Activated naive CD8-positive, alpha-beta T cell (primary cell): Measurements from ENCODE around the gene HAUS8.

Experiments used
- H3K27ac Mint-ChIP-seq: one replicate; pipeline ENCODE4 v1.8.0; 2021; ENCODE audit warnings: mixed read lengths
- H3K27me3 Mint-ChIP-seq: one replicate; pipeline ENCODE4 v1.8.0; 2021; ENCODE audit warnings: mixed read lengths
- H3K36me3 Mint-ChIP-seq: one replicate; pipeline ENCODE4 v1.8.0; 2021; ENCODE audit warnings: mixed read lengths
- H3K4me1 Mint-ChIP-seq: one replicate; pipeline ENCODE4 v1.8.0; 2021; ENCODE audit warnings: low read depth, mixed read lengths
- H3K4me3 Mint-ChIP-seq: one replicate; pipeline ENCODE4 v1.8.0; 2021; ENCODE audit warnings: mild to moderate bottlenecking, mixed read lengths
- H3K9me3 Mint-ChIP-seq: one replicate; pipeline ENCODE4 v1.8.0; 2021; ENCODE audit warnings: low read depth, mixed read lengths

The HAUS8 gene, protein sequence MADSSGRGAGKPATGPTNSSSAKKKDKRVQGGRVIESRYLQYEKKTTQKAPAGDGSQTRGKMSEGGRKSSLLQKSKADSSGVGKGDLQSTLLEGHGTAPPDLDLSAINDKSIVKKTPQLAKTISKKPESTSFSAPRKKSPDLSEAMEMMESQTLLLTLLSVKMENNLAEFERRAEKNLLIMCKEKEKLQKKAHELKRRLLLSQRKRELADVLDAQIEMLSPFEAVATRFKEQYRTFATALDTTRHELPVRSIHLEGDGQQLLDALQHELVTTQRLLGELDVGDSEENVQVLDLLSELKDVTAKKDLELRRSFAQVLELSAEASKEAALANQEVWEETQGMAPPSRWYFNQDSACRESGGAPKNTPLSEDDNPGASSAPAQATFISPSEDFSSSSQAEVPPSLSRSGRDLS

DNA sequence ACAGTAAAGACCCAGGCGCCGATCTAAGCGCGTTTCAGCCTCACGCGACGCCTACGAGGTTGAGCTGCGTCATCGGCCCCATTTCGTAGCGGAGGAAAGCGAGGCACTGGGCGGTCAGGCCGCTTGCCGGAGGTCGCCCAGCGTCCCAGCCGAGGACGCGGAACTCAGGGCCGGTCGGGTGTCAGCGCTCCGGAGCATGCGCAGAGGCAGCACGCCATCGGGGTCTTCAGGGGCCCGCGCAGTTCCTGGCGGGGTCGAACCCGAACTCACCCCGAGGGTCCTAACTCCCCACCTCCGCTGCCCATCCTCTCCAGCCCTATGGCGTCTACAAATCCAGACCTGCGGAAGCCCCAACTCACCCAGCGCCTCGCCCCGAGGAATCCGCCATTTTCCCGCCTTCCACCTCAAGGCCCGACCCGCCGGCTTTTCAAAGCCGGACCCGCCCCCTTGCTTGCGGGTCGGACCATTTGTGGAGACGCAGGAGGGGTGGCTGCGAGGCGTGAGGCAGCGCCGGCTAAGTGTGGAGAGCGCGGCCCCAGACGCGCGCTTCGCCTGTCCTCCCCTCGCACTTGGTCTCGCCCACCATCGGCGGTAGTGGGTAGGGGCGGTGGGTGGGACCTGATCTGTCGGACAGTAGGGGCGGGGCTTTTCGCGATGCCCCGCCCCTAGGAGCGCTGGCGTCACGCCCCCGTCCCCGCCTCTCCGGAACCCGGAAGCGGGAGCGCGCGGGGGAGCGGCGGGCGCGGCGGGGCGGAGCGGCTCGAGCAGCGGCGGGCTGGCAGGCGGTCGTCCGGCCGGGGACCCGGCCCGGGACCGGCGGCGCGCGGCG lies at the start of gene HAUS8, which contains the start of gene MYO9B:
HAUS8 (minus strand) TSS at position 418 of the 829 bp plus-strand sequence; CDS start at position 388, 30 bp downstream.
MYO9B (plus strand) TSS at position 743 of the 829 bp plus-strand sequence. CDS start 25,941 bp downstream, outside the sequence.
- H3K9me3 Mint-ChIP-seq = no peaks in the 10 kb centered on the region
- no peaks in the 10 kb centered on the region for H3K27me3 Mint-ChIP-seq
- H3K4me3 Mint-ChIP-seq = peak within 1 kb of the TSS; percentile 100
- H3K4me1 Mint-ChIP-seq = peaks cover 53% of the 10 kb centered on the region
- no peaks in the 10 kb centered on the region for H3K36me3 Mint-ChIP-seq
- peak within 1 kb of the TSS; percentile 98 for H3K27ac Mint-ChIP-seq

DNA sequence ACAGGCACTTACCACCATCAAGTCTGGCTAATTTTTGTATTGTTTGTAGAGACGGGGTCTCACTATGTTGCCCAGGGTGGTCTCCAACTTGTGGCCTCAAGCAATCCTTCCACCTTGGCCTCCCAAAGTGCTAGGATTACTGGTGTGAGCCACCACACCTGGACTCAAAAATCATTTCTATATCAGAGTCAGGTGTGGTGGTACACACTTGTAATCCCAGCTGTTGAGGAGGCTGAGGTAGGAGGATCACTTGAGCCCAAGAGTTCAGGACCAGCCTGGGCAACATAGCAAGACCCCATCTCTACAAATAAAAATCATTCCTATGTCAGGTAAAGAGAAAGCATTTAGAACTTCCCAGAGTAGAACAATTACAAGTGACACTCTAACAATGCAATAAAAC lies 48.8 kb upstream of the HAUS8 start:
- no peaks in the 10 kb centered on the region for H3K9me3 Mint-ChIP-seq
- peaks cover 46% of the 10 kb centered on the region for H3K4me1 Mint-ChIP-seq
- peaks cover 2% of the 10 kb centered on the region for H3K36me3 Mint-ChIP-seq
- no peak overlapping the region for H3K4me3 Mint-ChIP-seq
- peak overlapping the region; percentile 98 for H3K27ac Mint-ChIP-seq
- H3K27me3 Mint-ChIP-seq = no peaks in the 10 kb centered on the region

DNA sequence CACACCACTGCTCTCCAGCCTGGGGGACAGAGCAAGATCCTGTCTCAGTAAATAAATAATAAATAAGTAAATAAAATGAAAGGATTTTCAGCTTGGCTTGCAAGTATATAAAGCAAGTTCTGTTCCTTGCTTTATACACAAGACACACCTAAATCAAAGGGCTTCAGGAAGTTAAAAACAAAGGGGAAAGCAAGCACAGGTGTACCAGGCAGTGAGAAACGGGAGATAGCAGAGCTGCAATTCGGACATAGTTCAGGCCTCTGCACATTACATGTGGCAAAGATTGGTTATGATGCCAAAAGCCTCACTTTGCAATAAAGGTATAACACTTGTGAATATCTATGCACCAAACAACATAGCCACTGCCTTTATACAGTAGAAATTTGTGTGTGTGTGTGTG lies 47.8 kb upstream of the HAUS8 start:
- no peak overlapping the region for H3K4me3 Mint-ChIP-seq
- H3K9me3 Mint-ChIP-seq = no peaks in the 10 kb centered on the region
- H3K36me3 Mint-ChIP-seq = peaks cover 2% of the 10 kb centered on the region
- no peak overlapping the region for H3K27ac Mint-ChIP-seq
- H3K27me3 Mint-ChIP-seq = no peaks in the 10 kb centered on the region
- H3K4me1 Mint-ChIP-seq = peaks cover 43% of the 10 kb centered on the region

DNA sequence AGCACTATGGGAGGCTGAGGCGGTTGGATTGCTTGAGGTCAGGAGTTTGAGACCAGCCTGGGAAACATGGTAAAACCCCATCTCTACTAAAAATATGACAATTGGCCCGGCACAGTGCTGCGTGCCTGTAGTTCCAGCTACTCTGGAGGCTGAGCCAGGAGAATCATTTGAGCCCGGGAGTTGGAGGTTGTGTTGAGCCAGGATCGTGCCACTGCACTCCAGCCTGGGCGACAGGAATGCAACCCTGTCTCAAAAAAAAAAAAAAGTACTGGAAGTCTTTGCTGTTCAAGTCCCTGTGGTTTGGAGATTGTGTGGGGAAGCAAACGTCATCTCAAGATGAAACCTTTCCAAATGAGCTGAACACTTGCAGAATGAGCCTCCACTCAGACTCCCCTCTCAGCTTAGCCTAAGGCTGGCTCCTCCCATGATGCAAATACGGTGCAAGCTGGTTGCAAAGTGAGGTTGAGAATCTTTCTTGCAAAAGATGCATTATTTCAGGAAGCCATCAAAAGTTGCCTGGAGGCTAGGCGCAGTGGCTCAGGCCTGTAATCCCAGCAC lies 46.6 kb upstream of the HAUS8 start:
- Mint-ChIP-seq H3K4me1 (peaks cover 36% of the 10 kb centered on the region), H3K4me3 (no peak overlapping the region), H3K9me3 (no peaks in the 10 kb centered on the region), H3K36me3 (peaks cover 2% of the 10 kb centered on the region), H3K27me3 (no peaks in the 10 kb centered on the region), H3K27ac (no peak overlapping the region)

DNA sequence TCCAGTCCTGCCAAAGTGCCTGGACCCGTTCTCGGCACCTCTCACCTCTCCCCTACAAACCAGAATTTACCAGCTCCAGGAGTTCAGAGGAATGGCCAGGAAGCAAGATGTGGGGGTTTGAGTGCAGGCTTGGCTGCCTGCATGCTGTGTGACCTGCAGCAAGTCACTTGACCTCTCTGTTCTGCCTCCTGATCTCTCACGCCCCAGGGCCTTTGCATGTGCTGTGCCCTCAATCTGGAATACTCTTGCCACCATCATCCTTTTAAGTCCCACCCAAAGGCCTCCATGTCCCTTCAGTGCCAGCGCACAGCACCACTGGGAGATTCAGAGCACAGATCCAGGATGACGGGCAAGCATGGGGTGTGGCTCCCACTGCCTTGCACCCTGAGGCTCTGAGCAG lies 43.7 kb upstream of the HAUS8 start:
- Mint-ChIP-seq H3K36me3 (peaks cover 2% of the 10 kb centered on the region), H3K27ac (peak overlapping the region; percentile 22), H3K4me3 (no peak overlapping the region), H3K9me3 (no peaks in the 10 kb centered on the region), H3K27me3 (no peaks in the 10 kb centered on the region), H3K4me1 (peaks cover 17% of the 10 kb centered on the region)

DNA sequence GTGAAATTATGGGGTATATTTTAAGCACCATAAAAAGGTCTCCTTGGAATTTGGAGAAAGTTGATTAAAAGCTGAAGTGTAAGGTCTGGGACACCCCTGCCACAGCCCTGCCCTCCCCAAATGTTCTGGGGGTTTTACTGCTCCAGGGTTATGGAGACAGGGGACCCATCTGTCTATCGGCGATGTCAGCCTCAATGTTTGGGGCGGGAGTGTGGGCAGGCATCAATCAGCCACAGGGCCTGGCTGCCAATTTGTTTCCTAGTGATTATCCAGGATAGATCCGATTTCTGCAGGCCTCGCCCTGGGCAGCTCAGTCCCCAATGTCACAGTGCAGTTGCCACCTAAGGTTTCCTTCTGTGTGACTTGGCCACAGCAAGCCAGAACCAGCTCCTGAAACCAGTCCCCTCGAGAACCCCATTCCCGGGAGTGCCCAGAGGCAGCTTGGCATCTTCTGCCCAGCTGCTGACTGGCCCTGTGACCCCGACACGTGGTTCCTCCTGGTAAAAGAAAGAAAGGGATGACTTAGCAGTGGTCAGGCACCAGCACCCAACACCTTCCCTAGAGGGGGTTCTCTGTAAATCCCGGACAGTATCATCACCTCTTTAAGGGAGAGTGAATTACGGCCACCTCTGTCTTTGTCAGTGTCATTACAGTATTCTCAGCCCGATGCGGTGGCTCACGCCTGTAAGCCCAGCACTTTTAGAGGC lies 41.9 kb upstream of the HAUS8 start:
- H3K4me1 Mint-ChIP-seq = peaks cover 19% of the 10 kb centered on the region
- H3K27ac Mint-ChIP-seq = no peak overlapping the region
- no peak overlapping the region for H3K4me3 Mint-ChIP-seq
- H3K9me3 Mint-ChIP-seq = no peaks in the 10 kb centered on the region
- no peaks in the 10 kb centered on the region for H3K27me3 Mint-ChIP-seq
- H3K36me3 Mint-ChIP-seq = no peaks in the 10 kb centered on the region

DNA sequence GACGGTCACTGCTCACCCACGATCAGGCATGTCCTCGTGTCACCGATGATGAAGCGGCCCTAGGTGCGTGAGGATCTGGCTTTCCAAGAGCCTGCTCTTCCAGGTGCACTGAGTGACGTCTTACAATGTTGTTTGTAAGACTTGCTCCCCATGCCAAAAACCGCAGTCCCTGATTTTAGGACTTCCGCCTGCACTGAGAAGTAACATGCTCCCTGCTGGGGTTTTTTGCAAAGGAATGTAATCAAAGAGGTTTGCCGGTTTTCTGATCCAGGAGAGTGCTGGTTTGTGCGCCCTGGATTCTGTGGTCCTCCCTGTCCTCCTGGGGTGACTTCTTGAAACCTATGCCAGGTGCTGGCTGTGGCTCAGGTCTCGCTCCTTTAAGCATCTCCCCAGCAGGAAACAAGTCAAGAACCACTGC lies 39.2 kb upstream of the HAUS8 start:
- Mint-ChIP-seq H3K4me3 (no peak overlapping the region), H3K4me1 (peaks cover 19% of the 10 kb centered on the region), H3K27ac (no peak overlapping the region), H3K36me3 (peaks cover 4% of the 10 kb centered on the region), H3K9me3 (no peaks in the 10 kb centered on the region), H3K27me3 (no peaks in the 10 kb centered on the region)

DNA sequence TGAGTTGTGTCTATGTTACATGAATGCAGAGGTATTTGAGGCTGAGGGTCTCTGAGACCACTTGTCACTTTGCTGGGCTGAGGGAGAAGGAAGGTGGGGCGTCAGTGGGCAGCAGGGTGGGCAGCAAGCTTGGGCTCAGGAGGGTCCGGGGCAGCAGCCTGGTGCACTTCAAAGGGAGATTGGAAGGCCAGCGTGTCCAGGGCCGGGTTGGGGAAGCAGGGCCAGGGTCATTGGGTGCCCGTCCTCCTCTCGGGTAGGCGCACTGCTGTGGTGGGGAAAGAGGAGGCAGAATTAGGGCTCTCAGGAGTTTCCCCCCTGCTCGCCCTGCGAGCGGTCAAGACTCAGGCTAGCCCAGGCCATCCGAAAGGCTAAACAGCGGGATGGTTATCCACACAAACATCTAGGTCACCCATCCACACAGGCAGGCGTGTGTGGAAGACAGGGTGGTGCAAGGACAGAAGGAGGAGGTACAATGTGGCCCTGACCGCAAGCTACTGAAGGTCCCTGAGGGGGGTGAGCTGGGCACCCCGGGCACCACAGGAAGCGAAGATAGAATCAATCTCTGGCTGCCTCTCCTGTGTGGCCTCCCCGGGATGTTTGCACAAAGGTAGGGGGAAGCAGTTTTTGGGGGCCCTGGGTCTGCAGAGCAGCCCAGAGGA lies 38.0 kb upstream of the HAUS8 start:
- no peak overlapping the region for H3K27ac Mint-ChIP-seq

DNA sequence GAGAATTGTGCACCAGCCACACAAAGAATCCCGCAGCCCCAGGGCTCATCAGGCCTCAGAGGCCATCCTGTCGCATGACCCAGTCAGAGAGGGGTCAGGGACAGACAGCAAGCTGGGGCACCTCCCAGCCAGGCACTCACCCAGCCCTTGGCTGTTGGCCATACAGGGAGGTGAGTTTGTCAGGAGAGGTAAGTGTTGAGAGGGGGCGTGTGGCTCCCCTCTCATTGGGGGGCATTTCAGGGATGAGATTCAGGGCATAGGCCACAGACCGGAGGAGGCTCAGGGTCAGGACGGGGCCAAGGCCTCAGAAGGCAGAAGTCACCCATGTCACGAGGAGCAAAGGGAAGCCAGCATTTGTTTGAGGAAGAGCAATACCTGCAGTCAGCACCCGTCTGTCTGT lies 37.4 kb upstream of the HAUS8 start:
- H3K36me3 Mint-ChIP-seq = peaks cover 4% of the 10 kb centered on the region
- H3K27me3 Mint-ChIP-seq = no peaks in the 10 kb centered on the region
- peaks cover 27% of the 10 kb centered on the region for H3K4me1 Mint-ChIP-seq
- no peaks in the 10 kb centered on the region for H3K9me3 Mint-ChIP-seq
- H3K27ac Mint-ChIP-seq = no peak overlapping the region
- no peak overlapping the region for H3K4me3 Mint-ChIP-seq

More for the DNA sequence above, 38.0 kb upstream of the HAUS8 start:
- H3K36me3 Mint-ChIP-seq = peaks cover 4% of the 10 kb centered on the region
- H3K9me3 Mint-ChIP-seq = no peaks in the 10 kb centered on the region
- no peaks in the 10 kb centered on the region for H3K27me3 Mint-ChIP-seq
- no peak overlapping the region for H3K4me3 Mint-ChIP-seq
- H3K4me1 Mint-ChIP-seq = peaks cover 24% of the 10 kb centered on the region

DNA sequence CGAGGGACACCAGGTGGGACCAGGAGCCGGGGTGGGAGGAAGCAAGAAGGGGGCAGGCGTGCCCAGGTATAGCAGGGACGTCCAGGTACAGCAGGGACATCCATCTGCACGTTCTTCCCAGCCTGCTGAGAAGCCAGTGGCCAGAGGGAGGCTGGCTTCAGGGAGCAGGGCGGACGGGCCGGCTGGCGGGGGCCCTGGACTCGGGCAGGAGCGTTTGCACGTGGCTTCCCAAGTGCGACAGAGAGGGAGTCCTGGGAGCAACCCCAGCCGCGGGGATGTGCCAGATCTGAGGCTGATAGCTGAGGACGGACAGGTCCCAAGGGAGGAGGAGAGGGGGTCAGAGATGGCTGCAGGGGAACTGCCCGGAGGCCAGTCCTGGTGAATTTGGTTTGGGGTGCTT lies 37.0 kb upstream of the HAUS8 start:
- Mint-ChIP-seq H3K36me3 (peaks cover 4% of the 10 kb centered on the region), H3K27me3 (no peaks in the 10 kb centered on the region), H3K4me1 (peaks cover 30% of the 10 kb centered on the region), H3K27ac (no peak overlapping the region), H3K4me3 (no peak overlapping the region), H3K9me3 (no peaks in the 10 kb centered on the region)

DNA sequence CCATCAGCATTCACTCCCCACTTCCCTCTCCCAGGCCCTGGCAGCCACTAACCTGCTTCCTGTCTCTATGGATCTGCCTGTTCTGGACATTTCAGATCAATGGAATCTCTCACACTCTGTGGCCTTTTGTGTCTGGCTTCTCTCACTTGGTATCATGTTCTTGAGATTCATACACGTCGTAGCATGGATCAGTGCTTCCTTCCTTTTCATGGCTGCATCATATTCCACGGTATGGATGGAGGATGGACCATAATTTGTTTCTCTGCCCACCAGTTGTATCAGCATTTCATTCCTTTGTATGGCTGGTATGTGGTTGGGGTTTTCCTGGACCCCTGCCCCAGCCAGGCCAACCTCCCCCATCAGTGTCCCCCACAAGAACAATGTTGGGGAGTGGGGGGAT lies 36.5 kb upstream of the HAUS8 start:
- peak overlapping the region; percentile 42 for H3K27ac Mint-ChIP-seq
- no peaks in the 10 kb centered on the region for H3K27me3 Mint-ChIP-seq
- H3K9me3 Mint-ChIP-seq = no peaks in the 10 kb centered on the region
- H3K4me3 Mint-ChIP-seq = no peak overlapping the region
- peaks cover 29% of the 10 kb centered on the region for H3K4me1 Mint-ChIP-seq
- H3K36me3 Mint-ChIP-seq = peaks cover 4% of the 10 kb centered on the region

DNA sequence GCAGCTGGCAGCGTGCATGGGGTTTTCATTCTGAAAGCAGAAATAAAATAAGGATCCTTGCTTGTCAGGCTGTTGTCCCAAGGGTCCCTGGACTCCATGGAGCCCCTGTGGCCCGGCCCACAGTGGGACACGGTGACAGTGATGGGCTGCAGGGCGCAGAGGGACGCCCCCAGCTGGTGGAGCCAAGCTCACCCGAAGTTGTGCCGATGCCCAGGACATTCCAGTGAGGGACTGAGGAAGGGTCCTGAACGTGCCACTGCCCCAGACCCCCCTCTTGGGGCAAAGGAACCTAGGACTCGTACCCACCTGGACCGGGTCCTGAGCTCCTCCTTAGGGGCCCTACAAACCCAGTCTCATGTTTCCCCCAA lies 35.3 kb upstream of the HAUS8 start:
- peaks cover 4% of the 10 kb centered on the region for H3K36me3 Mint-ChIP-seq
- H3K4me3 Mint-ChIP-seq = no peak overlapping the region
- peaks cover 31% of the 10 kb centered on the region for H3K4me1 Mint-ChIP-seq
- H3K27me3 Mint-ChIP-seq = no peaks in the 10 kb centered on the region
- H3K9me3 Mint-ChIP-seq = no peaks in the 10 kb centered on the region
- no peak overlapping the region for H3K27ac Mint-ChIP-seq

DNA sequence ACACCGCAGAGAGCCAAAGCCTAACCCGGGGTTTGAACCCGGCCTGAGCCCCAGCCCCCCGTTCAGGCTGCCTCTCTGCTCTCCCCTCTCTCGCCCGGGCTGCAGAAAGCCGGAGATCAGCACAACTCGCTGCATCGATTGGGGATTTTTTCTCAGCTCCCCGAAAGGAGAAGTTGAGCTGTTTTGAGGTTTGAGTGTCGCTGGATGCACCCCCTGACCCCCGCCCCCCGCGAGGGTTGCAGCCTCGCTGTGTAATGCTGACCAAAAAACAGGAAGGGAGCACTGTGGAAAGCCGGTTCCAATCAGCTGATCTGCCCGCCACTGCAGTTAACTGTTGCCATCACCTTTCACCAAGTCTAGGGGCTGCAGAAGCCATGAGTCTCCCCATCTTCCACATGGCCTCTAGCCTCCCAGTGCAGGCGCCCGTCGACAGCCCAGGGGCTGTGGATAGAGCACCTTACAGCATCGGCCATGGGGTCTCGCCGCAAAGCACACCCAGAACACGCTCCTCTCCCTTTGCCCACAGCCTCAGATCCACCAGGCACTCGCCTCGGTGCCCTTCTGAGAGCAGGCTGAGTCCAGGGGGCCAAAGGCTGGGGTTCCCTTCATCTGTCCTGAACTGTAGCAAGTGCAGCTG lies 34.8 kb upstream of the HAUS8 start:
- peak overlapping the region; percentile 46 for H3K27ac Mint-ChIP-seq
- H3K4me3 Mint-ChIP-seq = peak overlapping the region; percentile 38
- H3K9me3 Mint-ChIP-seq = no peaks in the 10 kb centered on the region

DNA sequence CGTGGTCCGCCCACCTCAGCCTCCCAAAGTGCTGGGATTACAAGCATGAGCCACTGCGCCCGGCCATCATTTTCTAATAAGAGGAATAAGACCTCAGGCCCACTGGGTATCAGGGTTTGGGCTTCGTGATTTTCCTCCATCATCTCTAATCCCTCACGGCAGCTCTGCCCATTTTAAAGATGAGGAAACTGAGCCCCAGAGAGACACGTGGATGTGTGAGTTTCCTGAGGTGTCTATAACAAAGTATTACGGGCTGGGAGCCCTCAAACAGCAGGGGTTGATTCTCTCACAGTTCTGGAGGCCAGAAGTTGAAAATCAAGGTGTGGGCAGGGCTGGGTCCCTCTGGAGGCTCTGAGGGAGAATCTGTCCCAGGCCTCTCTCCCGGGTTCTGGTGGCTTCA lies 34.0 kb upstream of the HAUS8 start:
- Mint-ChIP-seq H3K27me3 (no peaks in the 10 kb centered on the region), H3K36me3 (peaks cover 4% of the 10 kb centered on the region), H3K4me1 (peaks cover 37% of the 10 kb centered on the region), H3K4me3 (peak overlapping the region; percentile 38), H3K9me3 (no peaks in the 10 kb centered on the region), H3K27ac (no peak overlapping the region)

More for the DNA sequence above, 34.8 kb upstream of the HAUS8 start:
- Mint-ChIP-seq H3K27me3 (no peaks in the 10 kb centered on the region), H3K4me1 (peaks cover 31% of the 10 kb centered on the region), H3K36me3 (peaks cover 4% of the 10 kb centered on the region)
